OCI-M1 (cell line): ENCODE data around the gene TLNRD1.
"Not testable (repeated sequence)": the region's sequence is repeated elsewhere in the genome, so short reads cannot be mapped to it uniquely, and the experiment has no call there.

ENCODE experiments used
- DNase-seq: peaks from one replicate; lab custom pipeline; 2025; lab: John Stamatoyannopoulos, UW

The TLNRD1 gene

GRCh38 chr15:81000624-81001151 lies at the start of gene TLNRD1:
Gene TLNRD1 (plus strand): TSS chr15:81000923. CDS start chr15:81002272, 1,349 bp downstream.
- peak; percentile 87 for DNase-seq

- DNase-seq: no peak
These were observed 48.8 kb upstream of the TLNRD1 start for GRCh38 chr15:80951941-80952340.

- no peak for DNase-seq
These were observed 47.4 kb upstream of the TLNRD1 start for GRCh38 chr15:80953001-80953952.

GRCh38 chr15:80953953-80954778 lies 46.6 kb upstream of the TLNRD1 start:
- no peak for DNase-seq

GRCh38 chr15:80955571-80956452 lies 44.9 kb upstream of the TLNRD1 start:
- DNase-seq: peak; percentile 31

GRCh38 chr15:80957556-80957955 lies 43.2 kb upstream of the TLNRD1 start:
- DNase-seq: no peak

- no peak for DNase-seq
These were observed 42.7 kb upstream of the TLNRD1 start for GRCh38 chr15:80957976-80958375.

GRCh38 chr15:80958818-80959495 lies 41.8 kb upstream of the TLNRD1 start:
- no peak for DNase-seq

GRCh38 chr15:80965454-80965853 lies 35.3 kb upstream of the TLNRD1 start:
- not testable (repeated sequence) for DNase-seq

GRCh38 chr15:80966431-80967197 lies 34.1 kb upstream of the TLNRD1 start:
- DNase-seq: no peak

GRCh38 chr15:80967451-80967850 lies 33.3 kb upstream of the TLNRD1 start:
- DNase-seq: no peak

- DNase-seq: no peak
These were observed 32.7 kb upstream of the TLNRD1 start for GRCh38 chr15:80967991-80968510.

- no peak for DNase-seq
These were observed 31.4 kb upstream of the TLNRD1 start for GRCh38 chr15:80969316-80969715.

GRCh38 chr15:80970018-80970657 lies 30.6 kb upstream of the TLNRD1 start:
- DNase-seq: peak; percentile 83

- DNase-seq: no peak
These were observed 30.1 kb upstream of the TLNRD1 start for GRCh38 chr15:80970658-80971057.

GRCh38 chr15:80971143-80971542 lies 29.6 kb upstream of the TLNRD1 start:
- DNase-seq: no peak

- DNase-seq: no peak
These were observed 28.4 kb upstream of the TLNRD1 start for GRCh38 chr15:80972276-80972675.

GRCh38 chr15:80974914-80975313 lies 25.8 kb upstream of the TLNRD1 start:
- no peak for DNase-seq

GRCh38 chr15:80976851-80977250 lies 23.9 kb upstream of the TLNRD1 start:
- no peak for DNase-seq
